SIG-M5 treated with dmso at 0.1 percent for 504 hours (cell line): ENCODE results near the gene EPB41.

Experiments
- DNase-seq: peaks from one replicate; lab custom pipeline; 2025; ENCODE audit not compliant: unreplicated experiment; lab: John Stamatoyannopoulos, UW

EPB41 gene

GRCh38 chr1:29162025-29162424, 247.7 kb downstream of the EPB41 start:
- no peak for DNase-seq

- DNase-seq = no peak
These were observed 248.2 kb downstream of the EPB41 start for GRCh38 chr1:29162476-29163138.

- no peak for DNase-seq
These were observed 250.2 kb downstream of the EPB41 start for GRCh38 chr1:29164588-29164987.

GRCh38 chr1:29166291-29166878, 252.0 kb downstream of the EPB41 start:
- DNase-seq = no peak

GRCh38 chr1:29167904-29168303, 253.5 kb downstream of the EPB41 start:
- DNase-seq = no peak
